ENCODE data around the gene SUN1. TPM values are rescaled to one million over a fixed set of nuclear protein-coding genes. Genes with fewer than 3 reads are reported as not detected.
A peak's percentile ranks its signal among the peaks of the same experiment; 100 is the strongest.

SUN1 gene
- total and polyA plus RNA-seq, 2 of the 8 experiments (the other 6 are each of a cell fraction or from before 2014, with no cell fraction given) = 108 to 158 TPM

- CTCF ChIA-PET (ENCODE audit: partially characterized antibody) = interaction anchor here (0.7 to 1.7 kb wide), 6 partner anchors 10 to 577 kb away, joined by 3 to 6 read pairs (median 3); no protein-coding TSS in a partner anchor
Measured at GRCh38 chr7:898855-899681, 66.8 kb downstream of the SUN1 start.

More at GRCh38 chr7:898855-899681, 66.8 kb downstream of the SUN1 start:
- 0 out of 2 replicates have a peak overlapping the region, but pooled peaks have one; percentile 61 for H2BK15ac ChIP-seq (ENCODE audit: low read length)
- no peak overlapping the region for H3K4me2 ChIP-seq (ENCODE audit: insufficient read depth in 1 of 2, low read depth in 2 of 2, low read length in 2 of 2)
- no peak overlapping the region for H3K27ac ChIP-seq (ENCODE audit: low read depth, low read length)
- H3K23ac ChIP-seq (ENCODE audit: insufficient read length) = no peak overlapping the region
- H3K9me3 ChIP-seq (ENCODE audit: insufficient read depth in 2 of 2, low read depth in 1 of 2, low read length in 1 of 2) = no peaks in the 10 kb centered on the region
- H3K4me1 ChIP-seq (replicated peaks in 1 of 4; ENCODE audit: control insufficient read depth in 3 of 4, insufficient read depth in 4 of 4, low read length in 3 of 4) = peaks cover 0 to 8% (median 4%) of the 10 kb centered on the region in 4 experiments; a peak in 5 of 7 replicates
- no peaks in the 10 kb centered on the region for H3K27me3 ChIP-seq (replicated peaks in 1 of 4; ENCODE audit: control insufficient read depth in 3 of 4, extremely low read depth in 1 of 4, insufficient read depth in 3 of 4, low read length in 3 of 4)
- H2BK20ac ChIP-seq (ENCODE audit: low read length) = no peak overlapping the region
- H3K79me1 ChIP-seq (ENCODE audit: low read depth, low read length) = no peaks in the 10 kb centered on the region; the same call in 1 of the 2 replicates
- no peaks in the 10 kb centered on the region for H3K23me2 ChIP-seq (ENCODE audit: low read depth, low read length)
- no peak overlapping the region for H4K5ac ChIP-seq (ENCODE audit: insufficient read length, low read depth, low read length)
- H4K8ac ChIP-seq (ENCODE audit: extremely low read depth, insufficient read depth, low read length) = no peak overlapping the region
- no peak overlapping the region; a peak in 1 of 7 replicates for H3K9ac ChIP-seq (replicated peaks in 1 of 4; ENCODE audit: extremely low read depth in 1 of 4, low read depth in 3 of 4, low read length in 3 of 4)
- POLR2A ChIA-PET (ENCODE audit: partially characterized antibody) = interaction anchor here (0.5 to 4.0 kb wide), 6 partner anchors 11 to 228 kb away, joined by 3 to 23 read pairs (median 4); partner anchors contain the start of gene GET4
- 91% methylated on average over 46 of the region's 54 CpGs; no CpG with 5 or more reads in 1 of the 2 experiments for WGBS, 2 experiments (ENCODE audit: extremely low coverage in 1 of 2, insufficient coverage in 1 of 2, insufficient read length in 1 of 2, insufficient replicate concordance in 2 of 2, low coverage in 1 of 2, low lambda C conversion rate in 2 of 2, missing lambda C conversion rate in 1 of 2)
- no peak overlapping the region for H2AK5ac ChIP-seq (ENCODE audit: low read depth, low read length)
- H4K91ac ChIP-seq (replicated peaks; ENCODE audit: insufficient read length, low read length) = no peak overlapping the region
- H3K36me3 ChIP-seq (ENCODE audit: control insufficient read depth in 2 of 4, insufficient read depth in 4 of 4, low read length in 3 of 4) = peaks cover 4 to 34% (median 21%) of the 10 kb centered on the region in 4 experiments; a peak in 7 of 8 replicates
- no peak overlapping the region for H2BK12ac ChIP-seq (ENCODE audit: low read depth, low read length)
- no peak overlapping the region for H3K14ac ChIP-seq (ENCODE audit: insufficient read length)
- no peak overlapping the region for H2BK120ac ChIP-seq (replicated peaks; ENCODE audit: low read depth, low read length)
- no peak overlapping the region for H3K4me3 ChIP-seq (ENCODE audit: extremely low read depth in 1 of 4, insufficient read depth in 2 of 4, low read depth in 3 of 4, low read length in 4 of 4)
- no peak overlapping the region for H3K56ac ChIP-seq (replicated peaks; ENCODE audit: insufficient read length, low read depth, low read length)
- TF ChIP-seq E2F6 (IDR thresholded peaks at IDR 0.05) = 0 out of 2 replicates have a peak, but pooled peaks have one; percentile 15
- TF ChIP-seq CTCF (IDR thresholded peaks at IDR 0.05; ENCODE audit: control extremely low read depth in 1 of 3, insufficient read depth in 1 of 3, low read depth in 1 of 3, low read length in 3 of 3) = no peak
- no peak overlapping the region for H3K4ac ChIP-seq (replicated peaks; ENCODE audit: insufficient read length, low read depth, low read length)
- H2AFZ ChIP-seq (ENCODE audit: low read length) = no peak overlapping the region
- H2BK5ac ChIP-seq (ENCODE audit: low read depth, low read length) = no peak overlapping the region; the same call in none of the 2 replicates
- H4K20me1 ChIP-seq (replicated peaks in 1 of 2; ENCODE audit: control insufficient read depth in 1 of 2, insufficient read depth in 2 of 2, low read length in 2 of 2) = peaks cover 7 to 8% of the 10 kb centered on the region in 2 experiments
- FAIRE-seq (no peak), DNase-seq (ENCODE audit: low read depth in 1 of 2, low spot score in 2 of 2) (no peak)
- no peaks in the 10 kb centered on the region for H3K79me2 ChIP-seq (ENCODE audit: control insufficient read depth in 1 of 2, insufficient read depth in 2 of 2, low read length in 2 of 2)
- no peak overlapping the region for H3K18ac ChIP-seq (ENCODE audit: extremely low read depth, low read length)
